H1 (cell line): ENCODE results near the gene IFT80. TPM values are rescaled to one million over a fixed set of nuclear protein-coding genes. Genes with fewer than 3 reads are reported as not detected.

Experiments used
- BRCA1 ChIP-seq: IDR thresholded peaks from 2 replicates; pipeline ENCODE4 v1.6.1; 2012; ENCODE audit warnings: low read depth, low read length, improper control_type of control experiment
- FOSL1 ChIP-seq: IDR thresholded peaks from 2 replicates; pipeline ENCODE4 v1.6.1; 2011; ENCODE audit warnings: mild to moderate bottlenecking, low read depth, low read length, moderate library complexity; ENCODE audit not compliant: insufficient read depth
- KDM4A ChIP-seq: IDR thresholded peaks from one replicate; pipeline ENCODE4 v1.7.1; 2012; ENCODE audit warnings: low read depth, mild to moderate bottlenecking, moderate library complexity, low read length, inconsistent platforms; ENCODE audit not compliant: severe bottlenecking
- MAFK ChIP-seq: IDR thresholded peaks from 2 replicates; pipeline ENCODE4 v1.6.1; 2012; ENCODE audit warnings: low read depth, mild to moderate bottlenecking, improper control_type of control experiment, low read length
- NANOG ChIP-seq: IDR thresholded peaks from 2 replicates; pipeline ENCODE4 v1.6.1; 2011; ENCODE audit warnings: low read length, low read depth, mild to moderate bottlenecking, inconsistent platforms; ENCODE audit not compliant: insufficient read depth, poor library complexity, severe bottlenecking
- POLR2A ChIP-seq, 2 experiments: IDR thresholded peaks; 1 replicate in 1 of 2; 2 replicates in 1 of 2; pipeline ENCODE4 v1.6.1; 2011; ENCODE audit warnings: low read depth in 2 of 2, low read length in 2 of 2, mild to moderate bottlenecking in 2 of 2; ENCODE audit errors: control extremely low read depth in 1 of 2
- RBBP5 ChIP-seq: IDR thresholded peaks from 2 replicates; pipeline ENCODE4 v1.7.1; 2012; ENCODE audit warnings: low read depth, mild to moderate bottlenecking, inconsistent platforms, low read length, moderate library complexity, borderline replicate concordance
- RNF2 ChIP-seq: fragments of 200-900, 300-1000 bp; sonication (generic); IDR thresholded peaks from 2 replicates; pipeline ENCODE4 v1.7.1; 2016; ENCODE audit warnings: borderline replicate concordance, low read depth, mild to moderate bottlenecking, antibody characterized with exemption, low read length; ENCODE audit not compliant: poor library complexity, severe bottlenecking; ENCODE audit errors: missing control alignments
- SP1 ChIP-seq: IDR thresholded peaks from 2 replicates; pipeline ENCODE4 v1.6.1; 2011; ENCODE audit warnings: low read depth, low read length
- TAF1 ChIP-seq: IDR thresholded peaks from 2 replicates; pipeline ENCODE4 v1.6.1; 2011; ENCODE audit warnings: mild to moderate bottlenecking, low read depth, low read length
- polyA plus RNA-seq, 7 experiments: library from polyadenylated mRNA; depleted of rRNA in 3 of 7; stranded (reverse) in 5 of 7; unstranded in 2 of 7; fragments of >200 nt in 5 of 7; fragments of 200-250 nt in 2 of 7; gene quantifications; 1 replicate in 5 of 7; 2 replicates in 1 of 7; 4 replicates in 1 of 7; pipeline versions ENCODE4 v1.2.1 to v1.2.3, GENCODE V29; 2011 to 2013; ENCODE audit warnings: missing spikeins in 2 of 7, mixed read lengths in 2 of 7
- total RNA-seq: library from RNA; stranded (reverse); fragmentation: NEBNext Ultra II Directional; extraction: Animal tissue kit (Norgen Biotek cat#: 25700); gene quantifications from 2 replicates; pipeline ENCODE4 v1.2.1, GENCODE V29; 2021
- TF ChIP-seq, protein P1 (sequence below), 3 experiments: IDR thresholded peaks; 1 replicate in 2 of 3; 2 replicates in 1 of 3; pipeline versions ENCODE4 v1.5.1 to v1.6.1; 2011; ENCODE audit warnings: low read length in 3 of 3, mild to moderate bottlenecking in 3 of 3, inconsistent platforms in 2 of 3, low read depth in 1 of 3, moderate library complexity in 1 of 3; ENCODE audit not compliant: insufficient read depth in 1 of 3; ENCODE audit errors: control extremely low read depth in 1 of 3
- TF ChIP-seq, protein P2 (sequence below): IDR thresholded peaks from 2 replicates; pipeline ENCODE4 v1.6.1; 2012; ENCODE audit warnings: inconsistent platforms

Gene IFT80
- total and polyA plus RNA-seq, 2 of the 8 experiments (the other 6 are each of a cell fraction or from before 2014, with no cell fraction given) = 7.2 to 25.9 TPM

DNA sequence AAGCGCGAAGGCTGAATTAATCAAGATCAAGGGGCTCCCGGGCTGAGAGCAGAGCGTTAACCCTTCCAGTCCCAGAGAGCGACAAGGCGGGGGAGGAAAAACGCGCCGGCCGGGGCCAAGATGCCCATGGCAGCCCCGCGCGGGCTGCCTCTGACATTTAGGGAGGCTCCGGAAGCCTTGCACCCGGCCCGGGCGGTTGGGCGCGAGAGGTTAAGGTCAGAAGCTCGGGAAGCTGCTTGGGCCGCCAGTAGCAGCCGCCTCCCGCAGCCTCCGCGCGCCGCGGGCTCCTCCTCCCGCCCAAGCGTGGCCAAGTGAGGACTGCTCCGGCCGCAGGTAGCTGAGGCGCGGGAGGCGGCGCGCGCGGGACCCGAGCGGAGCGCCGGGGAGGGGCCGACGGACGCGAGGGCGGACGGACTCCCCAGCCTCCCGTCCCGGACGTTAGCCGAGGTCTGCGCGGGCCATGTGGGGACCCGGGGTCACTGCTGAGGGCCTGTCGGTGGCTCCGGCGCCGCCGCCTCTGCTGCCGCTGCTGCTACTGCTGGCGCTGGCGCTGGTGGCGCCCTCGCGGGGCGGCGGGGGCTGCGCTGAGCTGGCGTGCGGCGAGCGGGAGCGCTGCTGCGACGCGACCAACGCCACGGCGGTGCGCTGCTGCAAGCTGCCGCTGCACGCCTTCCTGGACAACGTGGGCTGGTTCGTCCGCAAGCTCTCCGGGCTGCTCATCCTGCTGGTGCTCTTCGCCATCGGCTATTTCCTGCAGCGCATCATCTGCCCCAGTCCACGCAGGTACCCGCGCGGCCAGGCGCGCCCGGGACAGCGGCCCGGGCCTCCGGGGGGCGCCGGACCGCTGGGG is 173.6 kb downstream of the IFT80 start, which contains the start of gene C3orf80 (continued):
- peak; percentile 47 for TF ChIP-seq TAF1
- TF ChIP-seq KDM4A = peak; percentile 96
- no peak for TF ChIP-seq MAFK
- TF ChIP-seq NANOG = peak; percentile 67
- TF ChIP-seq FOSL1 = no peak
- TF ChIP-seq, protein P1, sequence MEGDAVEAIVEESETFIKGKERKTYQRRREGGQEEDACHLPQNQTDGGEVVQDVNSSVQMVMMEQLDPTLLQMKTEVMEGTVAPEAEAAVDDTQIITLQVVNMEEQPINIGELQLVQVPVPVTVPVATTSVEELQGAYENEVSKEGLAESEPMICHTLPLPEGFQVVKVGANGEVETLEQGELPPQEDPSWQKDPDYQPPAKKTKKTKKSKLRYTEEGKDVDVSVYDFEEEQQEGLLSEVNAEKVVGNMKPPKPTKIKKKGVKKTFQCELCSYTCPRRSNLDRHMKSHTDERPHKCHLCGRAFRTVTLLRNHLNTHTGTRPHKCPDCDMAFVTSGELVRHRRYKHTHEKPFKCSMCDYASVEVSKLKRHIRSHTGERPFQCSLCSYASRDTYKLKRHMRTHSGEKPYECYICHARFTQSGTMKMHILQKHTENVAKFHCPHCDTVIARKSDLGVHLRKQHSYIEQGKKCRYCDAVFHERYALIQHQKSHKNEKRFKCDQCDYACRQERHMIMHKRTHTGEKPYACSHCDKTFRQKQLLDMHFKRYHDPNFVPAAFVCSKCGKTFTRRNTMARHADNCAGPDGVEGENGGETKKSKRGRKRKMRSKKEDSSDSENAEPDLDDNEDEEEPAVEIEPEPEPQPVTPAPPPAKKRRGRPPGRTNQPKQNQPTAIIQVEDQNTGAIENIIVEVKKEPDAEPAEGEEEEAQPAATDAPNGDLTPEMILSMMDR (IDR thresholded peaks at IDR 0.05; ENCODE audit: control extremely low read depth in 1 of 3, insufficient read depth in 1 of 3, low read depth in 1 of 3, low read length in 3 of 3) = peak in 2 of 3 experiments; percentile 16 to 20; a peak in 2 of 4 replicates
- TF ChIP-seq BRCA1 = no peak
- peak; percentile 43; the same call in 1 of the 2 replicates for TF ChIP-seq RBBP5
- TF ChIP-seq SP1 = no peak
- TF ChIP-seq RNF2 = no peak
- no peak for TF ChIP-seq POLR2A (IDR thresholded peaks at IDR 0.05; ENCODE audit: control extremely low read depth in 1 of 2, low read depth in 2 of 2, low read length in 2 of 2)
- TF ChIP-seq, protein P2, sequence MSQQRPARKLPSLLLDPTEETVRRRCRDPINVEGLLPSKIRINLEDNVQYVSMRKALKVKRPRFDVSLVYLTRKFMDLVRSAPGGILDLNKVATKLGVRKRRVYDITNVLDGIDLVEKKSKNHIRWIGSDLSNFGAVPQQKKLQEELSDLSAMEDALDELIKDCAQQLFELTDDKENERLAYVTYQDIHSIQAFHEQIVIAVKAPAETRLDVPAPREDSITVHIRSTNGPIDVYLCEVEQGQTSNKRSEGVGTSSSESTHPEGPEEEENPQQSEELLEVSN = peak; percentile 51
